ENCODE data around the gene PXT1. TPM values are rescaled to one million over a fixed set of nuclear protein-coding genes. Genes with fewer than 3 reads are reported as not detected.

PXT1 gene
- total RNA-seq, 2 donors from 2014 or later, result not detected

DNA sequence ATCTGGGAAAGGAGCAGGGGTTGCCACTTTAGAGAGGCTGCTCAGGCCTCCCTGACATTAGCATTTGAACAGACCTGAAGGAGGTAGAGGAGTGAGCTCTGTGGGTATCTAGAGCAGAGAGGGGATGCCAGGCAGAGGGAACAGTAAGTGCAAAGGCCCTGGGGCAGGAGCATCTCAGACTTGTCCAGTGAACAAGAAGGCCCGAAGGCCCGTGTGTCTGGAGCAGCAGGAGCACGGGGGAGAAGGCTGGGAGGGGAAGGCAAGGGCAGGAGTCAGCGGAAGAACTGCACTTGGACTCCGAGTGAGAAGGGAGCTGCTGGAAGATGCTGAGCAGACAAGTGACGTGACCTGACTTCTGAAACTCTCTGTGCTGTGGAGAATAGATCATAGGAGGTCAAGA lies 70.6 kb downstream of the PXT1 start:
- intact Hi-C loops (cut with DNase I), result no loop called here
- TF ChIP-seq POLR2A (IDR thresholded peaks at IDR 0.05), result no peak
- TF ChIP-seq, protein P1, sequence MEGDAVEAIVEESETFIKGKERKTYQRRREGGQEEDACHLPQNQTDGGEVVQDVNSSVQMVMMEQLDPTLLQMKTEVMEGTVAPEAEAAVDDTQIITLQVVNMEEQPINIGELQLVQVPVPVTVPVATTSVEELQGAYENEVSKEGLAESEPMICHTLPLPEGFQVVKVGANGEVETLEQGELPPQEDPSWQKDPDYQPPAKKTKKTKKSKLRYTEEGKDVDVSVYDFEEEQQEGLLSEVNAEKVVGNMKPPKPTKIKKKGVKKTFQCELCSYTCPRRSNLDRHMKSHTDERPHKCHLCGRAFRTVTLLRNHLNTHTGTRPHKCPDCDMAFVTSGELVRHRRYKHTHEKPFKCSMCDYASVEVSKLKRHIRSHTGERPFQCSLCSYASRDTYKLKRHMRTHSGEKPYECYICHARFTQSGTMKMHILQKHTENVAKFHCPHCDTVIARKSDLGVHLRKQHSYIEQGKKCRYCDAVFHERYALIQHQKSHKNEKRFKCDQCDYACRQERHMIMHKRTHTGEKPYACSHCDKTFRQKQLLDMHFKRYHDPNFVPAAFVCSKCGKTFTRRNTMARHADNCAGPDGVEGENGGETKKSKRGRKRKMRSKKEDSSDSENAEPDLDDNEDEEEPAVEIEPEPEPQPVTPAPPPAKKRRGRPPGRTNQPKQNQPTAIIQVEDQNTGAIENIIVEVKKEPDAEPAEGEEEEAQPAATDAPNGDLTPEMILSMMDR (IDR thresholded peaks at IDR 0.05), result no peak
- no peaks in the 10 kb centered on the region for H3K27me3 ChIP-seq
- H3K4me3 ChIP-seq, result no peak overlapping the region
- DNase-seq (no peak), ATAC-seq (no peak)
- H3K4me1 ChIP-seq, result no peaks in the 10 kb centered on the region
- H3K36me3 ChIP-seq (replicated peaks in 1 of 2; ENCODE audit: insufficient read depth in 1 of 2, low read depth in 2 of 2), result no peaks in the 10 kb centered on the region
- no peak overlapping the region for H3K27ac ChIP-seq
- WGBS, 2 donors, result 79 to 92% methylated on average over 5 to 6 of the region's 6 CpGs
- H3K9me3 ChIP-seq, result no peaks in the 10 kb centered on the region

DNA sequence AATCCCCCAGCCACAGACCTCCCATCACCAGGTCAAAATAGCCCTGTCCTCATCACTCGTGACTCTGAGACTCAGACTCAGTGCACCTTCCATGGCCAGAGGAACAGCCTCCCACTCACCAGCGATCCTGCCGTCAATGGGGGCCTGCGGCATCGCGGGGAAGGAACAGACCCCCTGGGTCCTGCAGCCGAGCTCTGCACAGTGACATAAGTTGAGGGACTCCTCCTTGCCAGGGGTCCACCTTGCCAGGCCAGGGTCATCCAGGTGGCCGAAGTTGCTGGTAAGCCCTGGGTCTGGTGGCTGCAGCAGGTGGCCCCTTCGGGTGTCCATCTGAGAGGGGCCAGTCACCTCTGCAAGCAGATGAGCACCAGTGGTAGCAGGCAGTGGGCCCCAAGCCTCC lies 71.4 kb downstream of the PXT1 start:
- Histone ChIP-seq H3K36me3 (replicated peaks in 1 of 2; ENCODE audit: insufficient read depth in 1 of 2, low read depth in 2 of 2) (no peaks in the 10 kb centered on the region), H3K27ac (no peak overlapping the region), H3K4me3 (no peak overlapping the region), H3K27me3 (no peaks in the 10 kb centered on the region), H3K4me1 (no peaks in the 10 kb centered on the region), H3K9me3 (no peaks in the 10 kb centered on the region)
- 81% methylated on average over 9 of the region's 9 CpGs; no CpG with 5 or more reads in 1 of the 2 donors for WGBS, 2 donors
- TF ChIP-seq, protein P1 (IDR thresholded peaks at IDR 0.05), result no peak
- no peak for TF ChIP-seq POLR2A (IDR thresholded peaks at IDR 0.05)
- intact Hi-C loops (cut with DNase I), result no loop called here
- no peak for DNase-seq
- ATAC-seq, result no peak

DNA sequence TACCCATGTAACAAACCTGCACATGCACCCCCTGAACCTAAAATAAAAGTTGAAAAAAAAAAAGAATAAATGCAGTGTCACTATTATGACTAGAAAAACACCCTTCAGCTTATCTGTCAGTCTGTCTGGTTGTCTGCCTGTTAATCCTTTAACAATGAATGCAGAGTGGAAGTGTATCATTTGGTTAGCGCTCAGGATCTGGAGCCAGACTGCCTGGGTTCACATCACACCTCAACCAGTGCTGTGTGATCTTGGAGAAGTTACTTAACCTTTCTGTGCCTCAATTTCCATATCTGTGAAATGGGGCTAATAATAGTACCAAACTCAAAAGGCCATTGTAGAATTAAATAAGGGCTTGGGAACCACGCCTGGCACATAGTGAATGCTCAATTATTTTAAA lies 72.0 kb downstream of the PXT1 start:
- DNase-seq (no peak), ATAC-seq (no peak)
- 94 to 97% methylated on average over 2 of the region's 2 CpGs for WGBS, 2 donors
- intact Hi-C loops (cut with DNase I), result no loop called here
- Histone ChIP-seq H3K9me3 (no peaks in the 10 kb centered on the region), H3K4me3 (no peak overlapping the region), H3K27me3 (no peaks in the 10 kb centered on the region), H3K4me1 (no peaks in the 10 kb centered on the region), H3K27ac (no peak overlapping the region), H3K36me3 (replicated peaks in 1 of 2; ENCODE audit: insufficient read depth in 1 of 2, low read depth in 2 of 2) (no peaks in the 10 kb centered on the region)
- TF ChIP-seq, protein P1 (IDR thresholded peaks at IDR 0.05), result no peak
- no peak for TF ChIP-seq POLR2A (IDR thresholded peaks at IDR 0.05)

DNA sequence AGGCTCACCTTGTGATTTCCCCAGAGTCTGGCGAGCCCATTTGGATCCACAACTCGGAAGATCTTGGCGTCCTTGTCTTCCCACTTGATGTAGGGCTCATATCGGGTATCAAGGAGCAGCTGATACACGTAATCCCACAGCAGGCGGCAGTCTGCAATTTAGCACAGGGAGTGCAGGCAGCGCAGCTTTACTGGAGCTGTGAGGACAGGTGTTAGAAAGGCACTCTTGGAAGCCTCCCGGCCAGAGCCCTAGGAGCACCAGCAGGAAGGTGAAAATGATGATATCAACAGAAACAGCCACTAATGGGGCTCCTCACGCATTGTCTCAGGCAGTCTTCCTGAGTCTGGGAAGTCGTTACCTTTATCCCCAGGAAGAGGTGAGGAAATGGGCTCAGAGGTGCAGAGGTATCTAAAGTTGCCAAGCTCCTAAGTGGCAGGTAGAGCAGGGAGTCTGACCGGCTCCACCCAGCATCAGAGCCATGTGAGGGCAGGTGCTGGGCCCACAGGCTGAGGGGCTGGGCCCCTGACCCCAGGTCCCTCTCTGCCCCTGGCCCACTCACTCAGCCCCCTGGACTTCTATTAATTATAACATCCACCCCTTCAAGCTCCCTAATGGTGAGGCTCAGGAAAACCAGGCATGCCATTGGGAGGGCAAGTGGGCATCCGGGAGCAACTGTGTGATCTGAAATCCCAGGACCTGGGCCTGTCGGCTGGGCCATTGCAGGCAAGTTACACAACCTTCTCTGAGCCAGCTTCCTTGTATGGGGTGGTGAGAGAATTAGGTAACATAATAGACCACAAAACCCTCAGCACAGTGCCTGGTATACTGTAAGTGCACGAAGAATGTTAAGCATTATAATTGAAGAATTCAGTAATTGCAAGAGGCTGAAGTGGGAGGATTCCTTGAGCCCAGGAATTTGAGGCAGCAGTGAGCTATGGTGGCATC lies 73.5 kb downstream of the PXT1 start:
- no peak overlapping the region for H3K4me3 ChIP-seq
- H3K4me1 ChIP-seq, result peaks cover 9% of the 10 kb centered on the region
- WGBS, 2 donors, result 78 to 85% methylated on average over 14 of the region's 14 CpGs
- H3K27me3 ChIP-seq, result no peaks in the 10 kb centered on the region
- no peak for TF ChIP-seq POLR2A (IDR thresholded peaks at IDR 0.05)
- TF ChIP-seq, protein P1 (IDR thresholded peaks at IDR 0.05), result no peak
- DNase-seq (no peak), ATAC-seq (no peak)
- H3K9me3 ChIP-seq, result no peaks in the 10 kb centered on the region
- intact Hi-C loops (cut with DNase I), result loop anchor here (10.0 kb wide), 1 partner anchor 244 kb away; no protein-coding TSS in a partner anchor
- no peaks in the 10 kb centered on the region for H3K36me3 ChIP-seq (replicated peaks in 1 of 2; ENCODE audit: insufficient read depth in 1 of 2, low read depth in 2 of 2)
- H3K27ac ChIP-seq, result no peak overlapping the region

Measured in body of pancreas (tissue), 4 donors.